Panc1 (cell line): ENCODE data around the gene LRRC4. TPM values are rescaled to one million over a fixed set of nuclear protein-coding genes. Genes with fewer than 3 reads are reported as not detected.

Source experiments
- ATAC-seq: fragments of 200-7000 bp; cut with Tn5 transposase; 2 replicates; pipeline ENCODE4 v1.9.1; 2020; ENCODE audit warnings: mild to moderate bottlenecking, moderate library complexity
- BruUV-seq: library from RNA; stranded (reverse); fragments of 400-500 nt; replicated peaks from 2 replicates; lab custom pipeline; 2021; lab: Mats Ljungman, UMichigan
- CTCF ChIA-PET: fragments of 300-600 bp; sonication (Branson Sonifier 250); formaldehyde crosslinking; loops from one replicate; lab custom pipeline; 2022; ENCODE audit warnings: antibody characterized with exemption; lab: Charles Lee
- POLR2A ChIA-PET: fragments of 300-600 bp; sonication (Branson Sonifier 250); formaldehyde crosslinking; loops from one replicate; lab custom pipeline; 2022; ENCODE audit warnings: antibody characterized with exemption; lab: Charles Lee
- DNase-seq: peaks from one replicate; pipeline ENCODE4 v3.0.0-alpha.2; 2010; ENCODE audit warnings: low read depth, low spot score
- H3K27ac ChIP-seq: 2 replicates; pipeline ENCODE4 v1.5.1; 2011; ENCODE audit warnings: mild to moderate bottlenecking, low read length, inconsistent platforms
- H3K27me3 ChIP-seq: fragments of 200-500 bp; sonication (Bioruptor generic); 2 replicates; pipeline ENCODE4 v1.6.0; 2014; ENCODE audit warnings: low read length, inconsistent platforms; ENCODE audit not compliant: control insufficient read depth, insufficient read depth
- H3K36me3 ChIP-seq: fragments of 200-500 bp; sonication (Bioruptor generic); 2 replicates; pipeline ENCODE4 v1.5.1; 2014; ENCODE audit warnings: inconsistent platforms, mild to moderate bottlenecking, low read length, moderate library complexity; ENCODE audit not compliant: control insufficient read depth, insufficient read depth
- H3K4me1 ChIP-seq: 2 replicates; pipeline ENCODE4 v1.5.1; 2011; ENCODE audit warnings: inconsistent platforms, mild to moderate bottlenecking, low read length, moderate library complexity; ENCODE audit not compliant: control insufficient read depth, insufficient read depth
- H3K4me3 ChIP-seq, 2 experiments: 2 replicates each; pipeline ENCODE4 v1.5.1; 2011 to 2012; ENCODE audit warnings: low read depth in 2 of 2, low read length in 2 of 2, mild to moderate bottlenecking in 2 of 2, inconsistent platforms in 1 of 2, moderate library complexity in 1 of 2
- H3K9me3 ChIP-seq: fragments of 200-500 bp; sonication (Bioruptor generic); 2 replicates; pipeline ENCODE4 v1.5.1; 2014; ENCODE audit warnings: low read depth, mild to moderate bottlenecking, inconsistent platforms, low read length, moderate library complexity; ENCODE audit not compliant: control insufficient read depth, insufficient read depth
- CTCF ChIP-seq: fragments of 450-650 bp; IDR thresholded peaks from 2 replicates; pipeline ENCODE4 v1.5.1; 2017; ENCODE audit warnings: mild to moderate bottlenecking
- POLR2AphosphoS5 ChIP-seq: IDR thresholded peaks from 2 replicates; pipeline ENCODE4 v1.6.1; 2012; ENCODE audit warnings: mild to moderate bottlenecking, low read depth, low read length, moderate library complexity
- SIN3A ChIP-seq: IDR thresholded peaks from 2 replicates; pipeline ENCODE4 v1.6.1; 2012; ENCODE audit warnings: low read depth, mild to moderate bottlenecking, low read length, moderate library complexity, borderline replicate concordance; ENCODE audit not compliant: insufficient read depth
- TCF7L2 ChIP-seq: IDR thresholded peaks from 2 replicates; pipeline ENCODE4 v1.6.1; 2011; ENCODE audit warnings: mild to moderate bottlenecking, low read depth, low read length, inconsistent platforms
- in situ Hi-C: cut with HindIII; loops from 2 replicates; pipeline ENCODE4 v1.10.0; 2016; ENCODE audit warnings: low sequenced_read_pairs, low pct_unique_long_range_greater_than_20kb
- intact Hi-C: fragments of 100-400 bp; cut with micrococcal nuclease; formaldehyde crosslinking; loops from one replicate; pipeline ENCODE4 v1.10.0; 2022; ENCODE audit not compliant: unreplicated experiment
- total RNA-seq: library from RNA; stranded (reverse); gene quantifications from one replicate; pipeline ENCODE4 v1.2.1, GENCODE V29; 2021; ENCODE audit not compliant: unreplicated experiment
- TF ChIP-seq, protein P1 (sequence below), 2 experiments: IDR thresholded peaks; 2 replicates each; pipeline ENCODE4 v1.6.1; 2011 to 2012; ENCODE audit warnings: low read depth in 2 of 2, control low read depth in 1 of 2, low read length in 1 of 2, mild to moderate bottlenecking in 1 of 2, moderate library complexity in 1 of 2; ENCODE audit not compliant: insufficient read depth in 1 of 2

LRRC4 gene
- total RNA-seq, 1 experiment from 2014 or later: not detected

GRCh38 chr7:128036226-128036940, 5.1 kb upstream of the LRRC4 start:
- POLR2A ChIA-PET: no interaction called here

DNA sequence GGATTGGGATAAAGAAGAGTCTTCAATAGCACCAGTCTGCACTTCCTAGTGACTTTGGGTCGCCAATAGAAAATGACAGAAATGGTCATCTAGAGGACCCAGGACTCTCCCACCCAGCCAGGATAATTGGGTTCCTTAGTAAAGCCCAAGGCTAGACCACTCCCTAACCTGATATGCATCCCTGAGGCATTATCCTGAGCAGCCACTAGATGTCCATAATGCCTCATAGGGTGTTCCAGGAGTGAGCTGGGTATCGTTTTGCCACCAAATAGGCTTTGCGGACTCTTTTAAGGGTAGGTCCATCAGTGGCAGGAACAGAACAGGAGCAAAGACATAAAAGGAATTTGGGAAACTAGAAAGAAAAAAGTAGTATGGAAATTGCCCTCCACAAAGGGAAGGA, 4.5 kb upstream of the LRRC4 start:
- intact Hi-C loops (no loop called here), in situ Hi-C loops (no loop called here)
- Histone ChIP-seq H3K27ac (no peak overlapping the region), H3K4me3 (no peak overlapping the region), H3K9me3 (no peaks in the 10 kb centered on the region), H3K36me3 (no peaks in the 10 kb centered on the region), H3K27me3 (no peaks in the 10 kb centered on the region), H3K4me1 (no peaks in the 10 kb centered on the region)
- DNase-seq (no peak), ATAC-seq (peak; percentile 62; the same call in 1 of the 2 replicates)
- POLR2A ChIA-PET: interaction anchor here (0.6 kb wide), 1 partner anchor 162 kb away, joined by 3 read pairs; no protein-coding TSS in a partner anchor
- BruUV-seq: no TSS peak
- TF ChIP-seq SIN3A (no peak), CTCF (peak; percentile 63)
- CTCF ChIA-PET: interaction anchor here (1.9 kb wide), 1 partner anchor 174 kb away, joined by 8 read pairs; no protein-coding TSS in a partner anchor

More at GRCh38 chr7:128036226-128036940, 5.1 kb upstream of the LRRC4 start:
- Histone ChIP-seq H3K27ac (no peak overlapping the region), H3K4me3 (no peak overlapping the region), H3K9me3 (no peaks in the 10 kb centered on the region), H3K36me3 (no peaks in the 10 kb centered on the region), H3K4me1 (no peaks in the 10 kb centered on the region), H3K27me3 (no peaks in the 10 kb centered on the region)
- CTCF ChIA-PET: interaction anchor here (1.9 kb wide), 1 partner anchor 173 kb away, joined by 8 read pairs; no protein-coding TSS in a partner anchor
- in situ Hi-C loops: no loop called here
- intact Hi-C loops: no loop called here
- ATAC-seq (no peak), DNase-seq (no peak)
- no peak for TF ChIP-seq POLR2AphosphoS5
- TF ChIP-seq, protein P1, sequence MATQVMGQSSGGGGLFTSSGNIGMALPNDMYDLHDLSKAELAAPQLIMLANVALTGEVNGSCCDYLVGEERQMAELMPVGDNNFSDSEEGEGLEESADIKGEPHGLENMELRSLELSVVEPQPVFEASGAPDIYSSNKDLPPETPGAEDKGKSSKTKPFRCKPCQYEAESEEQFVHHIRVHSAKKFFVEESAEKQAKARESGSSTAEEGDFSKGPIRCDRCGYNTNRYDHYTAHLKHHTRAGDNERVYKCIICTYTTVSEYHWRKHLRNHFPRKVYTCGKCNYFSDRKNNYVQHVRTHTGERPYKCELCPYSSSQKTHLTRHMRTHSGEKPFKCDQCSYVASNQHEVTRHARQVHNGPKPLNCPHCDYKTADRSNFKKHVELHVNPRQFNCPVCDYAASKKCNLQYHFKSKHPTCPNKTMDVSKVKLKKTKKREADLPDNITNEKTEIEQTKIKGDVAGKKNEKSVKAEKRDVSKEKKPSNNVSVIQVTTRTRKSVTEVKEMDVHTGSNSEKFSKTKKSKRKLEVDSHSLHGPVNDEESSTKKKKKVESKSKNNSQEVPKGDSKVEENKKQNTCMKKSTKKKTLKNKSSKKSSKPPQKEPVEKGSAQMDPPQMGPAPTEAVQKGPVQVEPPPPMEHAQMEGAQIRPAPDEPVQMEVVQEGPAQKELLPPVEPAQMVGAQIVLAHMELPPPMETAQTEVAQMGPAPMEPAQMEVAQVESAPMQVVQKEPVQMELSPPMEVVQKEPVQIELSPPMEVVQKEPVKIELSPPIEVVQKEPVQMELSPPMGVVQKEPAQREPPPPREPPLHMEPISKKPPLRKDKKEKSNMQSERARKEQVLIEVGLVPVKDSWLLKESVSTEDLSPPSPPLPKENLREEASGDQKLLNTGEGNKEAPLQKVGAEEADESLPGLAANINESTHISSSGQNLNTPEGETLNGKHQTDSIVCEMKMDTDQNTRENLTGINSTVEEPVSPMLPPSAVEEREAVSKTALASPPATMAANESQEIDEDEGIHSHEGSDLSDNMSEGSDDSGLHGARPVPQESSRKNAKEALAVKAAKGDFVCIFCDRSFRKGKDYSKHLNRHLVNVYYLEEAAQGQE (IDR thresholded peaks at IDR 0.05; ENCODE audit: insufficient read depth in 1 of 2, low read depth in 2 of 2, low read length in 1 of 2): no peak
- no peak for TF ChIP-seq SIN3A
- TF ChIP-seq CTCF: no peak
- no peak for TF ChIP-seq TCF7L2
- BruUV-seq: no TSS peak
